GM19043 (cell line): Measurements from ENCODE around the gene FRMPD2.
A peak's percentile ranks its signal among the peaks of the same experiment; 100 is the strongest.
"Not testable (repeated sequence)": the region's sequence is repeated elsewhere in the genome, so short reads cannot be mapped to it uniquely, and the experiment has no call there.

Experiments used
- ATAC-seq: cut with Tn5 transposase; IDR thresholded peaks from one replicate; pipeline ENCODE4 v1.9.1; 2021; ENCODE audit warnings: low read depth; ENCODE audit not compliant: unreplicated experiment

FRMPD2 gene

GRCh38 chr10:48289501-48290238 lies 15.2 kb upstream of the FRMPD2 start:
- peak; percentile 46 for ATAC-seq

DNA sequence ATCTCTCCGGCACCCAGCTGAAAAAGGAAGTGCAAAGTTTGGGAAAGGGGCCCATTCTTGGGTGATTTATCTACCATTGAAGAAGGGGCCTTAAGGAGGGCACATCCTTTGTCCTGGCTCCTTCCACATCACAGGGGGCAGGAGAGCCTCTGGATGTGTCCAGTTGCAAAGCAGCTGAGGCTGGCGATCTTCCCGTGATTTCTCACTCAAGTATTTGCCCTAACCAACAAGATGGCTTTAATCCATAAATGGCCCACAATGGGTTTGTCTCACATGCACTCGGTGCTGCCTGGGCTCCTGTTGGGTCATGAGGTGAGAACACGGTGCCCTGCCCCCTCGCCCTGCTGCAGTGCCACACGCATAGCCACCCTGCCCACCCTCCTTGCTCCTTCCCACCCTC lies 14.2 kb upstream of the FRMPD2 start:
- ATAC-seq: no peak

DNA sequence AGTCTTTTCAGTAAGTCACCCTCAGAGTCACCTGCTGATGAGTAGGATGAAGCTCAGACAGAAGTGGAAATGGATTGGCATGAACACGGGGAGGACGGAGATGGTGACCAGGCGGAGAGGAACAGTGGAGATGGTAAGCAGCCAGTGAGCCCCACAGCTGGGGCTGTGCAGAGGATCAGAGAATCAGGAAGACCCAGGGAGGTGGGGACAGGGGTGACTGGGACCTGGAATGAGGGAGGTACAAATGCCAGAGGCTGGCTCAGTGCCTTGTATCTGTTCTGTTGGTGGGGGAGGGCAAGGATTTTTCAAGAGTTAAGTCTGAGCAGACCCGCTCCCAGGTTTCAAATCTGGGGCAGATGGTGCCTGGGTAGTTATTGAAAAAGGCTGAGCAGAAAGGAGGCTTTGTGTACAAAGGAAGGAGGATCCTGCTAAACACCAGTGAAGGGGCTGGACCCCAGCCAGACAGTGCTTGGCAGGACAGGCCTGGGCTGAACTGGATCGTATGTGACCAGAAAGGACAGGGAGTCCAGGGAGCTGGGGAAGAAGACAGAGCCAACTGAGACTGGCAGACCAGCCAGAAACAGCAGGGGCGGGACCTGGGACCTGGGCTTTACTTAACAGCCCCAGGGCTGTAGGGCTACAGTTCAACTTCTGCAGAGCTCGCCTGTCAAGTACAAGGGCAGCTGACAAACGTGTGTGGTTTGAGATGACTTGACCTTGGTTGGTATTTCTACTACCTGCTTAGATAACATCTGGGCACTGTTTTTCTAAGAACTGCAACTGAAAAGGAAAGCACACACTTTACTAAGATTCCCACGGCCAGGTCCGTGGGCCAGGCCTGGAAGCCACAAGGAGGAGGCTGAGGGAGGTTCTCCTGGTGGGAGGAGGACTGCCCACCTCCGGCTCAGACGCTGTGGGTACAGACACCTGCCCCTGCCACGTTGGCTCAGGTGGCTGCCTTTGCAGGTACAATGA lies 13.2 kb upstream of the FRMPD2 start:
- no peak for ATAC-seq

DNA sequence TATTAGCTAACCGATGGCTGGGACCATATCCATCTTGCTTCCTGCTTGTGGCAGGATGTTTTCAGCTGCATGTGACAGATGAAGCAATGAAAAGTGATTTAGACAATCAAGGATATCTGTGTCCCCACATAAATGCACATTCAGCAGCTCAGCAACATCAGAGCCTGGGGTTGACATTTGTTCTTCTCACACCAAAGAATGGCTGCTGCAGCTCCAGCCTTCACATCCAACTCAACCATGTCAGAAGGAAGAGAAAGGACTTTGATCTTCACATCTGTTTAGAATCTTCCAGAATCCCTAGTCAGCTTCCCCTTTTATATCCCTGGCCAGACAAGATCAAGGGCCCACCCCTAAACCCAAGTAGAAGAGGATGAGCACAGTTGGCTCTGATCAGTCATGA lies 11.9 kb upstream of the FRMPD2 start:
- ATAC-seq: no peak

- no peak for ATAC-seq
Observed at GRCh38 chr10:48285710-48286109, 11.2 kb upstream of the FRMPD2 start.

- no peak for ATAC-seq
Observed at GRCh38 chr10:48284811-48285210, 10.3 kb upstream of the FRMPD2 start.

DNA sequence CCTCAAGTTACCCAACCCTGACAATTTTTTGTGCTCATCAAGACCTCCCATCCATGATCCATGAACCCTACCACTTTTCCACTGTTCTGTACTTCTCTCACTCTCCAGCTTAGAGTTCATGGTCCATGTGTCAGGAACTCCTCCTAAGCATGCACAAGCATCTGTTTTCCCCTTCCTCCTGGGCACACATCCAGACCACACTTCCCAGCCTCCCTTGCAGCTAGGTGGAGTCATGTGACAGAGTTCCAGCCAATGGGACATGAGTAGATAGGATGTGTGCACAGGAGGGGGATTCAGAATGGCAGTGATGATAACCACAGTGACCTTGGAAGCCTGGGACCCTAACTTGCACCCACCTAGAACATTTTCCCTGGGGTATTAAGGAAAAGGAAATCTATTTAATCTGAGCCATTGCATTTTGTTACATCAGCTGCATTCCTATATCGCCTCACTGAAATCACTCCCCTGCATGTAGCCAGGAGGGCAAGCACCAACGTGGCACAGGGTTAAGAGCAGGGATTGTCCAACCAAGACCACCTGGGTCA lies 9.6 kb upstream of the FRMPD2 start:
- ATAC-seq: no peak

- peak; percentile 53 for ATAC-seq
Observed at GRCh38 chr10:48282829-48283228, 8.3 kb upstream of the FRMPD2 start.

- ATAC-seq: not testable (repeated sequence)
Observed at GRCh38 chr10:48281697-48282096, 7.2 kb upstream of the FRMPD2 start.

DNA sequence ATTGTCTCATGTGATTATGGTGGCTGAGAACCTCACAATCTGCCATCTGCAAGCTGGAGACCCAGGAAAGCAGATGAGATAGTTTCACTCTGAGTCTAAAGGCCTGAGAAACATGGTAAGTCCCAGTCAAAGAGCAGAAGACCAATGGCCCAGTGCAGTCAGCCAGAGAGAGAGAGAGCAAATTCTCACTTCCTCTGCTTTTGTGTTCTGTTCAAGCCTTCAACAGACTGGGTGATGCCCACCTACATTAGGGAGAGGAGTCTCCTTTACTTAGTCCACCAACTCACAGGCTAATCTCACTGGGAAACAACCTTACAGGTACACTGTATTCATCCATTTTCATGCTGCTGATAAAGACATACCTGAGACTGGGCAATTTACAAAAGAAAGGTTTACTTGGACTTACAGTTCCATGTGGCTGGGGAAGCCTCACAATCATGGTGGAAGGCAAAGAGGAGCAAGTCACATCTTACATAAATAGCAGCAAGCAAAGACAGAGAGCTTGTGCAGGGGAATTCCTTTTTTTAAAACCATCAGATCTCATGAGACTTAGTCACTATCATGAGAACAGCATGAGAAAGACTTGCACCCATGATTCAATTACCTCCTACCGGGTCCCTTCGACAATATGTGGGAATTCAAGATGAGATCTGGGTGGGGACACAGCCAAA lies 4.7 kb upstream of the FRMPD2 start:
- peak; percentile 67 for ATAC-seq

DNA sequence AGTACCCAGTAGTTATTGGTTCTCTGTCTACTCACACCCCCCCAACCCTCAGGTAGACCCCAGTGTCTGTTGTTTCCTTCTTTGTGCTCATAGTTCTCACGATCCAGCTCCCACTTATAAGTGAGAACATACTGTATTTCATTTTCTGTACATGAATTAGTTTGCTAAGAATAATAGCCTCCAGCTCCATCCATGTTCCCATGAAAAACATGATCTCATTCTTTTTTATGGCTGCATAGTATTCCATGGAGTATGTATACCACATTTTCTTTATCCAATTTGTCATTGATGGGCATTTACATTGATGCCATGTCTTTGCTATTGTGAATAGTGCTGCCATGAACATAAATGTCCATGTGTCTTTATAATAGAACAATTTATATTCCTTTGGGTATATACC lies 2.6 kb upstream of the FRMPD2 start:
- no peak for ATAC-seq

DNA sequence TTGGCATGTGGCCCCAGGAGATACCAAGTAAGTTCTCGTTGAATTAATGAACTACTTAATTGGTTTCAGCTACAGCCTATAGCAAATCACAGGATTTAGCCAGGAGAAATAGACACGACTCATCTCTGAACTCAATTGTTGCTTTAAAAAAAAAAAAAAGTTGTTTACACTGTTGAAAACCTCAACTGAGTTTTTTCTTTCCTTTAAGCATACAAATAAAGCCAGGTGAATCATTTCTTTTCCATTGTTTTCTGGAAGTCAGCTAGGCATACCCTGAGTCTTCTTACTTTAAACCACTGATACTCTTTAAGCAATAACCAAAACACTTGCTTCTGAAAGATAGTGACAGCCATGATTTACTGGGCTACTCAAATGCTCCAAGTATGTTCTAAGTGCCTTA lies 755 bp downstream of the FRMPD2 start:
- ATAC-seq: no peak

DNA sequence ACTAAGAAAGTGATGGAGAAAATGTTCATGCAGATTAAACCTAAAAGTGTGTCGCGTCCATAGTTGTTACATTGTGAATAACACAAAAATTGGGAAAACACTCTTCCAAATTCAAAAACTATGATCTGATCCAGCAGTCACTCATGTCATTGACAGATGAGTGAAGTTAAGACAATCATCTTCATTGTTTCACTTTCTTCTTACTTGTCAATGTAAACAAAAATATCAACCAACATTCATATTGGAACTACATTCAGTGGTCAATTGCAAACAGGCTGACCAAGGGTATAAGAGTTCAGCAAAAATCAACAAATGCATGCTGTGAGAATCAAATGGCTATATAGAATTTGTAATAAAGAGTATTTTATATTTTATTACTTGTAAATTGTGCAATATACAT lies 1.8 kb downstream of the FRMPD2 start:
- no peak for ATAC-seq

DNA sequence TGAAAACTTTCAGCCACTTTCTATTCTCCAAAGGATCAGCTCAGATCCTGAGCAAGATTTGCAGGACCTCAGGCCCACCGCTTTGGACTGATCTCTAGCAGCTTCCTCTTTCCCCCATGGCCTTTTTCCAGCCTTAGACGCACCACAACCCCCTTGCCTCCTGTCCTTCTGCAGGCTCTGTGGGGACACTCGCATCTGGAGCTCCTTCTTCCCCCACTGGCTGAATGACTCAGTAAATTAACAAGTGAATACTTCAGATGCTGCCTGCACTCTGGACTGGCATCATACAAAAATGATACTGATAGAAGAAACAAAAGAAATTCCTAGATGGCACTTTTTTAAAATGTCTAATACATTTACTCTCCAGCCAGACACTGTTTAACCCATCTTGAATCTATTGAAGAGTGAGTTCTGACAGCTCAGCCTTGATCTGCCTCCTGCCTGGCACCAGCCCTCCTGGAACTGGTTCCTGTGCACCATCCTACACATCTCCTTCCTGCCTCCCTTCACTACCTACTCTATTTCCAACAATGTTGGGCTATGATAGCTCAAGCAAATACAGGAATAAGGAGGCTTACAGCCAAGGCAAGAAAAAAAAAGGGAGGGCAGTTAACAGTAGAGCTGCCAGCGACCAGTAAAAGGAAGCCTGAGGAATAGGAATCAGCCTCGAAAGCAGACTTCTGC lies 3.3 kb downstream of the FRMPD2 start:
- ATAC-seq: no peak

GRCh38 chr10:48266528-48266927 lies 8.0 kb downstream of the FRMPD2 start:
- no peak for ATAC-seq

GRCh38 chr10:48258105-48258504 lies 16.4 kb downstream of the FRMPD2 start:
- ATAC-seq: no peak

DNA sequence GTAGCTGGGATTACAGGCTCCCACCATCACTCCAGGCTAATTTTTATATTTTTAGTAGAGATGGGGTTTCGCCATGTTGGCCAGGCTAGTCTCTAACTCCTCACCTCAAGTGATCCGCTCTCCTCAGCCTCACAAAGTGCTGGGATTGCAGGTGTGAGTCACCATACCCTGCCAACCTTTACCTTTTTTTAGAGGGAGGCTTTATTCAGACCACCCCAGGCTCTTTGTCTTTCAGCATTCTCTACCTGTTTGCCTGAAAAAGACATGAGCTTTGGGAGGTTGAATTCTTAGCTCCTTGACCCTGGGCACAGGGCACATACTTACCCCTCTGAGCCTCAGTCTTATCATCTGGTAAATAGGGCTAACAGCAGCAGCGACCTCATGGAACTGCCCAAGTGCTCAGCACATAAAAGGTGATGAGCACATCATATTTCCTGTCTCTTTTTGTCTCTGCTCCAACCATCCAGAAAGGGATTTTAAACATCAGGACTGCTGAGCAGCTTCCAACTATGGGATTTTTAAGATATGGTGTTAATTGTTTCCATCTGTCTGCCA lies 17.0 kb downstream of the FRMPD2 start:
- ATAC-seq: no peak

- no peak for ATAC-seq
Observed at GRCh38 chr10:48255722-48256121, 18.8 kb downstream of the FRMPD2 start.

- ATAC-seq: no peak
Observed at GRCh38 chr10:48254750-48255512, 19.6 kb downstream of the FRMPD2 start.
